Type B pancreatic cell (in vitro differentiated cells): Measurements from ENCODE around the gene PRKAR1B. TPM values are rescaled to one million over a fixed set of nuclear protein-coding genes. Genes with fewer than 3 reads are reported as not detected.
A peak's percentile ranks its signal among the peaks of the same experiment; 100 is the strongest.

Source experiments
- DNase-seq: peaks from one replicate; pipeline ENCODE4 v3.0.0; 2021; ENCODE audit warnings: mixed read lengths; ENCODE audit not compliant: unreplicated experiment; ENCODE audit errors: extremely low spot score
- H3K27ac Mint-ChIP-seq: 2 replicates; pipeline ENCODE4 v1.8.0; 2021; ENCODE audit warnings: mild to moderate bottlenecking, mixed read lengths
- H3K27me3 Mint-ChIP-seq: 2 replicates; pipeline ENCODE4 v1.8.0; 2021; ENCODE audit warnings: mixed read lengths
- H3K36me3 Mint-ChIP-seq: 2 replicates; pipeline ENCODE4 v1.8.0; 2021; ENCODE audit warnings: mixed read lengths
- H3K4me1 Mint-ChIP-seq: one replicate; pipeline ENCODE4 v1.8.0; 2021; ENCODE audit warnings: mixed read lengths; ENCODE audit not compliant: unreplicated experiment
- H3K4me3 Mint-ChIP-seq: 2 replicates; pipeline ENCODE4 v1.8.0; 2021; ENCODE audit warnings: mild to moderate bottlenecking, mixed read lengths
- H3K9me3 Mint-ChIP-seq: 2 replicates; pipeline ENCODE4 v1.8.0; 2021; ENCODE audit warnings: mixed read lengths
- CTCF ChIP-seq: fragments of 200-600 bp; sonication (generic); conservative IDR thresholded peaks from 2 replicates; pipeline ENCODE4 v1.5.0; 2021; ENCODE audit warnings: antibody characterized with exemption, mild to moderate bottlenecking
- total RNA-seq: library from RNA; stranded (reverse); gene quantifications from 2 replicates; pipeline ENCODE4 v1.2.1, GENCODE V29; 2021; ENCODE audit warnings: low replicate concordance

Gene PRKAR1B
- total RNA-seq, 1 donor from 2014 or later = 26.1 TPM

- no peak for DNase-seq
- peaks cover 7% of the 10 kb centered on the region for H3K4me1 Mint-ChIP-seq
- no peak overlapping the region for H3K27ac Mint-ChIP-seq
- no peak overlapping the region for H3K4me3 Mint-ChIP-seq
- no peak for TF ChIP-seq CTCF
- H3K9me3 Mint-ChIP-seq = no peaks in the 10 kb centered on the region
- H3K27me3 Mint-ChIP-seq = no peaks in the 10 kb centered on the region
- H3K36me3 Mint-ChIP-seq = peaks cover 5% of the 10 kb centered on the region
These were observed 45.3 kb upstream of the PRKAR1B start for GRCh38 chr7:772392-772791.

DNA sequence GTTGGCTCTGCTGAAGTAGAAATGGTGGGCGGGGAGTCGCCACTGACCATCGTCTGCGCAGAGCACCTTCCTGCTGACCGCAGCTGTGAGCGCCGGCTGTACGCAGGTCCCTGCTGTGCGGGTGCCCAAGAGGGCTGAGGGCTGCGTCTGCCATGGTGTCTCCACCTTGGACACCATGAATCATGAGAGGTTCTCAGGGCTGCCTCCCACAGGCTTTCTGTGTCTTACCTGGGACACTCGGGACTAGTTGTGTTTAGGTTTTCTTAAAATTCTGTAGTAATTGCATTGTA is 44.9 kb upstream of the PRKAR1B start:
- H3K4me1 Mint-ChIP-seq = peaks cover 7% of the 10 kb centered on the region
- peak overlapping the region; percentile 55 for H3K27ac Mint-ChIP-seq
- no peaks in the 10 kb centered on the region for H3K9me3 Mint-ChIP-seq
- H3K36me3 Mint-ChIP-seq = peaks cover 8% of the 10 kb centered on the region
- H3K27me3 Mint-ChIP-seq = no peaks in the 10 kb centered on the region
- no peak overlapping the region for H3K4me3 Mint-ChIP-seq
- TF ChIP-seq CTCF = no peak
- DNase-seq = no peak

GRCh38 chr7:771234-772004 is 44.3 kb upstream of the PRKAR1B start:
- Mint-ChIP-seq H3K4me3 (no peak overlapping the region), H3K27me3 (no peaks in the 10 kb centered on the region), H3K36me3 (peaks cover 10% of the 10 kb centered on the region), H3K4me1 (peaks cover 7% of the 10 kb centered on the region), H3K9me3 (no peaks in the 10 kb centered on the region), H3K27ac (peak overlapping the region; percentile 55)
- TF ChIP-seq CTCF = no peak
- DNase-seq = no peak

- Mint-ChIP-seq H3K36me3 (peaks cover 15% of the 10 kb centered on the region), H3K4me3 (no peak overlapping the region), H3K27me3 (no peaks in the 10 kb centered on the region), H3K27ac (peak overlapping the region; percentile 55), H3K4me1 (peaks cover 7% of the 10 kb centered on the region), H3K9me3 (no peaks in the 10 kb centered on the region)
- TF ChIP-seq CTCF = no peak
- DNase-seq = no peak
These were observed 43.7 kb upstream of the PRKAR1B start for GRCh38 chr7:770741-771166.

- DNase-seq = no peak
- TF ChIP-seq CTCF = no peak
- Mint-ChIP-seq H3K9me3 (no peaks in the 10 kb centered on the region), H3K36me3 (peaks cover 19% of the 10 kb centered on the region), H3K27ac (no peak overlapping the region), H3K27me3 (no peaks in the 10 kb centered on the region), H3K4me3 (no peak overlapping the region), H3K4me1 (peaks cover 7% of the 10 kb centered on the region)
These were observed 43.3 kb upstream of the PRKAR1B start for GRCh38 chr7:770336-770735.
